WTC11 (cell line): Measurements from ENCODE around the gene DUSP22. TPM values are rescaled to one million over a fixed set of nuclear protein-coding genes. Genes with fewer than 3 reads are reported as not detected.

ENCODE experiments used
- ATAC-seq: fragments of 200-7000 bp; cut with Tn5 transposase; 2 replicates; pipeline ENCODE4 v1.10.0; 2021; ENCODE audit warnings: mild to moderate bottlenecking, moderate library complexity
- CTCF ChIA-PET: fragments of 300-600 bp; sonication (Branson Sonifier 250); formaldehyde crosslinking; loops from one replicate; lab custom pipeline; 2021; ENCODE audit warnings: antibody characterized with exemption; lab: Charles Lee
- POLR2A ChIA-PET: fragments of 350-600 bp; sonication (Branson Sonifier 250); formaldehyde crosslinking; loops from one replicate; lab custom pipeline; 2021; ENCODE audit warnings: antibody characterized with exemption; lab: Charles Lee
- DNase-seq: peaks from one replicate; pipeline ENCODE4 v3.0.0; 2021; ENCODE audit warnings: low spot score
- H3K27ac Mint-ChIP-seq: 2 replicates; pipeline ENCODE4 v1.8.0; 2021; ENCODE audit warnings: mixed read lengths
- H3K27me3 Mint-ChIP-seq: 2 replicates; pipeline ENCODE4 v1.8.0; 2021; ENCODE audit warnings: low read depth, mild to moderate bottlenecking, moderate library complexity, mixed read lengths
- H3K36me3 Mint-ChIP-seq: 2 replicates; pipeline ENCODE4 v1.8.0; 2021; ENCODE audit warnings: mixed read lengths
- H3K4me1 Mint-ChIP-seq: 2 replicates; pipeline ENCODE4 v1.8.0; 2022; ENCODE audit warnings: mixed read lengths
- H3K4me3 Mint-ChIP-seq: 2 replicates; pipeline ENCODE4 v1.8.0; 2021; ENCODE audit warnings: mild to moderate bottlenecking, moderate library complexity, mixed read lengths
- H3K9me3 Mint-ChIP-seq: 2 replicates; pipeline ENCODE4 v1.8.0; 2021; ENCODE audit warnings: mixed read lengths
- ATF1 ChIP-seq: sonication (generic); formaldehyde crosslinking; IDR thresholded peaks from 2 replicates; pipeline ENCODE4 v1.8.1; 2023; ENCODE audit warnings: mild to moderate bottlenecking, moderate library complexity, missing genetic modification reagents
- ATF2 ChIP-seq: sonication (generic); formaldehyde crosslinking; IDR thresholded peaks from 2 replicates; pipeline ENCODE4 v1.8.1; 2022; ENCODE audit warnings: low read depth, missing genetic modification reagents, borderline replicate concordance
- ATF3 ChIP-seq: sonication (generic); formaldehyde crosslinking; conservative IDR thresholded peaks from 2 replicates; pipeline ENCODE4 v1.8.1; 2022; ENCODE audit warnings: mild to moderate bottlenecking, missing genetic modification reagents
- ATF6 ChIP-seq: sonication (generic); formaldehyde crosslinking; IDR thresholded peaks from 2 replicates; pipeline ENCODE4 v1.8.1; 2023; ENCODE audit warnings: mild to moderate bottlenecking, missing genetic modification reagents
- E2F1 ChIP-seq: sonication (generic); formaldehyde crosslinking; IDR thresholded peaks from 2 replicates; pipeline ENCODE4 v1.8.0; 2022; ENCODE audit warnings: mild to moderate bottlenecking, missing genetic modification reagents
- ESRRA ChIP-seq: sonication (generic); formaldehyde crosslinking; IDR thresholded peaks from 2 replicates; pipeline ENCODE4 v1.8.1; 2022; ENCODE audit warnings: mild to moderate bottlenecking, missing genetic modification reagents, borderline replicate concordance
- FOXK1 ChIP-seq: sonication (generic); formaldehyde crosslinking; IDR thresholded peaks from 2 replicates; pipeline ENCODE4 v1.8.0; 2022; ENCODE audit warnings: mild to moderate bottlenecking, moderate library complexity, missing genetic modification reagents
- HMGA2 ChIP-seq: fragments of 250-450 bp; sonication (Bioruptor Pico); IDR thresholded peaks from 2 replicates; pipeline ENCODE4 v1.4.0; 2021; ENCODE audit warnings: mild to moderate bottlenecking, moderate library complexity
- MXD4 ChIP-seq: fragments of 250-450 bp; sonication (Bioruptor Pico); IDR thresholded peaks from 2 replicates; pipeline ENCODE4 v1.8.0; 2021; ENCODE audit warnings: mild to moderate bottlenecking, moderate library complexity, borderline replicate concordance
- NFE2L1 ChIP-seq: sonication (generic); formaldehyde crosslinking; IDR thresholded peaks from 2 replicates; pipeline ENCODE4 v1.8.1; 2023; ENCODE audit warnings: missing genetic modification reagents
- RORB ChIP-seq: fragments of 250-450 bp; sonication (Bioruptor Pico); IDR thresholded peaks from 2 replicates; pipeline ENCODE4 v1.9.0; 2021; ENCODE audit warnings: mild to moderate bottlenecking
- SMAD4 ChIP-seq: sonication (generic); formaldehyde crosslinking; IDR thresholded peaks from 2 replicates; pipeline ENCODE4 v1.8.0; 2022; ENCODE audit warnings: mild to moderate bottlenecking, missing genetic modification reagents
- SOX15 ChIP-seq: fragments of 250-450 bp; sonication (Bioruptor Pico); IDR thresholded peaks from 2 replicates; pipeline ENCODE4 v1.9.0; 2021; ENCODE audit warnings: mild to moderate bottlenecking
- TCF7 ChIP-seq: sonication (generic); formaldehyde crosslinking; IDR thresholded peaks from 2 replicates; pipeline ENCODE4 v1.8.0; 2022; ENCODE audit warnings: mild to moderate bottlenecking, low read depth, missing genetic modification reagents, moderate library complexity
- ZNF121 ChIP-seq: sonication (generic); formaldehyde crosslinking; IDR thresholded peaks from 2 replicates; pipeline ENCODE4 v1.8.0; 2023; ENCODE audit warnings: missing genetic modification reagents
- ZNF219 ChIP-seq: sonication (generic); formaldehyde crosslinking; IDR thresholded peaks from 2 replicates; pipeline ENCODE4 v1.8.0; 2023; ENCODE audit warnings: missing genetic modification reagents, mild to moderate bottlenecking, borderline replicate concordance
- total RNA-seq: library from RNA; stranded (reverse); gene quantifications from 3 replicates; pipeline ENCODE4 v1.2.3, GENCODE V29; 2021
- TF ChIP-seq, protein P1 (sequence below): fragments of 250-450 bp; sonication (Bioruptor Pico); IDR thresholded peaks from 2 replicates; pipeline ENCODE4 v1.9.0; 2021; ENCODE audit warnings: moderate library complexity, mild to moderate bottlenecking, inconsistent platforms, borderline replicate concordance
- TF ChIP-seq, protein P2 (sequence below): sonication (generic); formaldehyde crosslinking; IDR thresholded peaks from 2 replicates; pipeline ENCODE4 v1.8.0; 2022; ENCODE audit warnings: missing genetic modification reagents
- TF ChIP-seq, protein P3 (sequence below): fragments of 250-450 bp; sonication (Bioruptor Pico); IDR thresholded peaks from 2 replicates; pipeline ENCODE4 v1.8.0; 2021; ENCODE audit warnings: mild to moderate bottlenecking
- TF ChIP-seq, protein P4 (sequence below): sonication (generic); formaldehyde crosslinking; IDR thresholded peaks from 2 replicates; pipeline ENCODE4 v1.8.0; 2022; ENCODE audit warnings: mild to moderate bottlenecking, missing genetic modification reagents

The DUSP22 gene
- total RNA-seq, 1 experiment from 2014 or later, result 38.5 TPM

DNA sequence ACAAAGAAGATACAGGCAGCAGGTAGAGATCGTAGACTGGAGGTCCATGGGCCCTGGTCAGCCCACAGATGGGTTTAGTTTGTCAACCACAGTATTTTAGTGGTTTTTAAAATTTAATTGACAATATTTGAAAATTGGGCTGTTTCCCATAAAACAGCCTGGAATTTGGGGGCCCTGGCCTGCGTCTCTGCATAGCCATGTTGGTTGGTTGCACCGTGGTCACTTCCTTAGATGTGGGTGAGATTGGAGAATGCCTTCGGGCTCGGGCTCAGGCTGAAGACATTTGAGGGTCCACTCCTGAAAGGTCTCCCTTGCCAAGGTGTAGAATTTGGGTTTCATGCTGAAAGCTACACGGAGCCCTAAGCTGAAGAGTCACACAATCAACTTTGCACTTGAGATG lies 7.7 kb downstream of the DUSP22 start:
- no peak overlapping the region for H3K27ac Mint-ChIP-seq
- H3K4me1 Mint-ChIP-seq, result no peaks in the 10 kb centered on the region
- peaks cover 24% of the 10 kb centered on the region for H3K9me3 Mint-ChIP-seq
- ChIA-PET POLR2A (no interaction called here), CTCF (no interaction called here)
- H3K36me3 Mint-ChIP-seq, result peaks cover 28% of the 10 kb centered on the region
- no peaks in the 10 kb centered on the region for H3K27me3 Mint-ChIP-seq
- no peak for TF ChIP-seq ZNF219
- TF ChIP-seq NFE2L1 (CRISPR knock-in tag), result no peak
- no peak for TF ChIP-seq ATF3
- TF ChIP-seq RORB (CRISPR knock-in tag), result no peak
- TF ChIP-seq ESRRA (CRISPR knock-in tag), result no peak
- TF ChIP-seq TCF7 (CRISPR knock-in tag), result no peak
- TF ChIP-seq, protein P1, sequence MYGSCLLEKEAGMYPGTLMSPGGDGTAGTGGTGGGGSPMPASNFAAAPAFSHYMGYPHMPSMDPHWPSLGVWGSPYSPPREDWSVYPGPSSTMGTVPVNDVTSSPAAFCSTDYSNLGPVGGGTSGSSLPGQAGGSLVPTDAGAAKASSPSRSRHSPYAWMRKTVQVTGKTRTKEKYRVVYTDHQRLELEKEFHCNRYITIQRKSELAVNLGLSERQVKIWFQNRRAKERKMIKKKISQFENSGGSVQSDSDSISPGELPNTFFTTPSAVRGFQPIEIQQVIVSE, result no peak
- no peak for TF ChIP-seq SOX15
- TF ChIP-seq, protein P2, sequence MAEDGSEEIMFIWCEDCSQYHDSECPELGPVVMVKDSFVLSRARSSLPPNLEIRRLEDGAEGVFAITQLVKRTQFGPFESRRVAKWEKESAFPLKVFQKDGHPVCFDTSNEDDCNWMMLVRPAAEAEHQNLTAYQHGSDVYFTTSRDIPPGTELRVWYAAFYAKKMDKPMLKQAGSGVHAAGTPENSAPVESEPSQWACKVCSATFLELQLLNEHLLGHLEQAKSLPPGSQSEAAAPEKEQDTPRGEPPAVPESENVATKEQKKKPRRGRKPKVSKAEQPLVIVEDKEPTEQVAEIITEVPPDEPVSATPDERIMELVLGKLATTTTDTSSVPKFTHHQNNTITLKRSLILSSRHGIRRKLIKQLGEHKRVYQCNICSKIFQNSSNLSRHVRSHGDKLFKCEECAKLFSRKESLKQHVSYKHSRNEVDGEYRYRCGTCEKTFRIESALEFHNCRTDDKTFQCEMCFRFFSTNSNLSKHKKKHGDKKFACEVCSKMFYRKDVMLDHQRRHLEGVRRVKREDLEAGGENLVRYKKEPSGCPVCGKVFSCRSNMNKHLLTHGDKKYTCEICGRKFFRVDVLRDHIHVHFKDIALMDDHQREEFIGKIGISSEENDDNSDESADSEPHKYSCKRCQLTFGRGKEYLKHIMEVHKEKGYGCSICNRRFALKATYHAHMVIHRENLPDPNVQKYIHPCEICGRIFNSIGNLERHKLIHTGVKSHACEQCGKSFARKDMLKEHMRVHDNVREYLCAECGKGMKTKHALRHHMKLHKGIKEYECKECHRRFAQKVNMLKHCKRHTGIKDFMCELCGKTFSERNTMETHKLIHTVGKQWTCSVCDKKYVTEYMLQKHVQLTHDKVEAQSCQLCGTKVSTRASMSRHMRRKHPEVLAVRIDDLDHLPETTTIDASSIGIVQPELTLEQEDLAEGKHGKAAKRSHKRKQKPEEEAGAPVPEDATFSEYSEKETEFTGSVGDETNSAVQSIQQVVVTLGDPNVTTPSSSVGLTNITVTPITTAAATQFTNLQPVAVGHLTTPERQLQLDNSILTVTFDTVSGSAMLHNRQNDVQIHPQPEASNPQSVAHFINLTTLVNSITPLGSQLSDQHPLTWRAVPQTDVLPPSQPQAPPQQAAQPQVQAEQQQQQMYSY, result no peak
- no peak for TF ChIP-seq HMGA2
- DNase-seq, result no peak
- ATAC-seq, result no peak
- H3K4me3 Mint-ChIP-seq, result no peak overlapping the region

DNA sequence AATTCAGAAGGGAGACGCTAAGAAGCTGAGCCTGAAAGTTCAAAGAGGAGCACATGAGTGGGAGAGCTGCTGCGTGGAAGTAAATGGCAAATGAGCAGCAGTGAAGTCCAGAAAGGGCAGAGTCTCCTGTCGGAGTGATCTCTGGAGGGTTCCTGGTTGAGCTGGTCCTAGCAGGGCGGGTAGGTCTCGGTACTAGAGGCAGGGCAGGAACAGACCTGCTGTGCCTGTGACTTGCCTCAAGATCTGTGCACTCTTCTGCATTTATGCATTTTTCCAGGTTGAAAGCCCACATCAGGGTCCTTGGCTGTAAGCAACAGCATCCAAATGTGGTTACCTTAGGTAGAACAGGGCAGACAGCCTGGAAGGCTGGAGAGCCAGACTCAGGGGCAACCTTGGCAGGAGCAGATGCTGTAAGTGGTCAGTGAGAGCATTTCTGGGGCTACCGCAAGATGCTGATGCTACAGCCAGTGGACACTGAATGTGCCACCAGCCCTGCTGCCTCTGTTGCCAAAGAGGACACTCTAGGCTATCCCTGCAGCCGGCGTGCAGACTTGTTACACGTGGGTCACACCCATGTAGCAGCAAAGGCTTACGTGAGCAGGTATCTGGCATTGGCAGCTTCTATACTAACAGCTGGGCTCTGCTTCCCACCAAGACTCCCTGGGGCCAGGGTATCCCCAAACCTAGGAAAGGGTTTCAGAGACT lies 8.4 kb downstream of the DUSP22 start:
- ChIA-PET POLR2A (no interaction called here), CTCF (no interaction called here)
- peaks cover 23% of the 10 kb centered on the region for H3K36me3 Mint-ChIP-seq
- no peaks in the 10 kb centered on the region for H3K4me1 Mint-ChIP-seq
- H3K9me3 Mint-ChIP-seq, result peaks cover 19% of the 10 kb centered on the region
- no peak overlapping the region for H3K27ac Mint-ChIP-seq
- H3K4me3 Mint-ChIP-seq, result no peak overlapping the region
- no peak for DNase-seq
- no peak for ATAC-seq
- H3K27me3 Mint-ChIP-seq, result no peaks in the 10 kb centered on the region
- TF ChIP-seq ATF2, result no peak
- TF ChIP-seq, protein P3, sequence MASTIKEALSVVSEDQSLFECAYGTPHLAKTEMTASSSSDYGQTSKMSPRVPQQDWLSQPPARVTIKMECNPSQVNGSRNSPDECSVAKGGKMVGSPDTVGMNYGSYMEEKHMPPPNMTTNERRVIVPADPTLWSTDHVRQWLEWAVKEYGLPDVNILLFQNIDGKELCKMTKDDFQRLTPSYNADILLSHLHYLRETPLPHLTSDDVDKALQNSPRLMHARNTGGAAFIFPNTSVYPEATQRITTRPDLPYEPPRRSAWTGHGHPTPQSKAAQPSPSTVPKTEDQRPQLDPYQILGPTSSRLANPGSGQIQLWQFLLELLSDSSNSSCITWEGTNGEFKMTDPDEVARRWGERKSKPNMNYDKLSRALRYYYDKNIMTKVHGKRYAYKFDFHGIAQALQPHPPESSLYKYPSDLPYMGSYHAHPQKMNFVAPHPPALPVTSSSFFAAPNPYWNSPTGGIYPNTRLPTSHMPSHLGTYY (CRISPR knock-in tag), result no peak
- no peak for TF ChIP-seq RORB (CRISPR knock-in tag)
- TF ChIP-seq MXD4 (CRISPR knock-in tag), result no peak
- no peak for TF ChIP-seq E2F1 (CRISPR knock-in tag)
- TF ChIP-seq SMAD4 (CRISPR knock-in tag), result no peak
- no peak for TF ChIP-seq NFE2L1 (CRISPR knock-in tag)
- TF ChIP-seq, protein P2, result no peak
- TF ChIP-seq ATF1 (CRISPR knock-in tag), result no peak
- no peak for TF ChIP-seq FOXK1 (CRISPR knock-in tag)
- TF ChIP-seq ZNF121 (CRISPR knock-in tag), result no peak
- no peak for TF ChIP-seq ATF6
- TF ChIP-seq, protein P4, sequence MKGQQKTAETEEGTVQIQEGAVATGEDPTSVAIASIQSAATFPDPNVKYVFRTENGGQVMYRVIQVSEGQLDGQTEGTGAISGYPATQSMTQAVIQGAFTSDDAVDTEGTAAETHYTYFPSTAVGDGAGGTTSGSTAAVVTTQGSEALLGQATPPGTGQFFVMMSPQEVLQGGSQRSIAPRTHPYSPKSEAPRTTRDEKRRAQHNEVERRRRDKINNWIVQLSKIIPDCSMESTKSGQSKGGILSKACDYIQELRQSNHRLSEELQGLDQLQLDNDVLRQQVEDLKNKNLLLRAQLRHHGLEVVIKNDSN (CRISPR knock-in tag), result no peak
